Measurements from ENCODE around the gene CAVIN2.

GRCh38 chr2:191892391-191892790 lies 45.5 kb upstream of the CAVIN2 start:
- TF ChIP-seq ZNF311 (tag by site-specific recombination; IDR thresholded peaks at IDR 0.05; ENCODE audit: borderline replicate concordance) (no peak), ZNF274 (IDR thresholded peaks at IDR 0.05; ENCODE audit: low read length) (no peak), ZNF274 (tag by site-specific recombination; IDR thresholded peaks at IDR 0.05; ENCODE audit: borderline replicate concordance) (no peak)

All from HEK293 (cell line).